Activated CD8-positive, alpha-beta T cell treated with anti-CD3 and anti-CD28 coated beads for 36 hours (primary cell): ENCODE measurements around the gene BCAS4. TPM values are rescaled to one million over a fixed set of nuclear protein-coding genes. Genes with fewer than 3 reads are reported as not detected.
A peak's percentile ranks its signal among the peaks of the same experiment; 100 is the strongest.

ENCODE experiments used
- ATAC-seq: fragments of 200-7000 bp; cut with Tn5 transposase; one replicate; pipeline ENCODE4 v1.10.0; 2021; ENCODE audit warnings: mild to moderate bottlenecking, moderate library complexity
- CTCF ChIA-PET: fragments of 350-600 bp; sonication (Branson Sonifier 250); formaldehyde crosslinking; loops from one replicate; lab custom pipeline; 2021; ENCODE audit warnings: antibody characterized with exemption; lab: Charles Lee
- POLR2A ChIA-PET: fragments of 350-600 bp; sonication (Branson Sonifier 250); formaldehyde crosslinking; loops from one replicate; lab custom pipeline; 2021; ENCODE audit warnings: antibody characterized with exemption; lab: Charles Lee
- DNase-seq: peaks from one replicate; pipeline ENCODE4 v3.0.0-alpha.2; 2020
- H3K27ac Mint-ChIP-seq: one replicate; pipeline ENCODE4 v1.8.0; 2021; ENCODE audit warnings: mild to moderate bottlenecking, mixed read lengths
- H3K27me3 Mint-ChIP-seq: one replicate; pipeline ENCODE4 v1.8.0; 2021; ENCODE audit warnings: mixed read lengths
- H3K36me3 Mint-ChIP-seq: one replicate; pipeline ENCODE4 v1.8.0; 2021; ENCODE audit warnings: low read depth, mixed read lengths
- H3K4me1 Mint-ChIP-seq: one replicate; pipeline ENCODE4 v1.8.0; 2021; ENCODE audit warnings: low read depth, mixed read lengths
- H3K4me3 Mint-ChIP-seq: one replicate; pipeline ENCODE4 v1.8.0; 2021; ENCODE audit warnings: mild to moderate bottlenecking, moderate library complexity, mixed read lengths
- H3K9me3 Mint-ChIP-seq: one replicate; pipeline ENCODE4 v1.8.0; 2021; ENCODE audit warnings: mixed read lengths
- intact Hi-C: fragments of 100-400 bp; cut with micrococcal nuclease; formaldehyde crosslinking; loops from one replicate; pipeline ENCODE4 v1.10.0; 2022
- total RNA-seq, 2 experiments: library from RNA; stranded (reverse); gene quantifications; one replicate each; pipeline ENCODE4 v1.2.3, GENCODE V29; 2021
- TF ChIP-seq, protein P1 (sequence below): fragments of 200-600 bp; IDR thresholded peaks from one replicate; pipeline ENCODE4 v1.8.0; 2022; ENCODE audit warnings: antibody characterized with exemption, mild to moderate bottlenecking

The BCAS4 gene
- total RNA-seq, 2 experiments from 2014 or later = 27.3 to 31.7 TPM

DNA sequence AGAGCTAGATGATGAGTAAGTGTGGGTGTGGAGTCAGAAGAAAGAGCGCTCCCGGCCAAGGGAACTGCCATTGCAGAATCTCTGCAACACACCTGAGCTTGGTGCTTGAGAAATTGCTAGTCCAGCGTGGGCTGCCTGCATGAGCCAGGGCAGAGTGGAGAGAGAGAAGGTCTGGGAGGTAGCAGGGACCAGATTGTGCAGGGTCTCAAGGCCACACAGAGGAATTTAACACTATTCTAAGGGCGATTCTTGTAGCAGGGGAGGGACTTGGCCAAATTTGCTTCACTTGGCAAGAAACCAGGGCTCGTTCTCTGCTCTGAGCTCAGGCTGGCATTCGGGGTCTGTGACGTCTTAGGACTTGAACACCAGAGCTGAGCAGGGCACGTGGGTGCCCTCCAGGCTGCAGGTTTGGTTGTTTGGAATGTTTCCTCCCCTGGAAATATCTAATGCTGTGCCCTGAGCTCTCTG lies 53.5 kb downstream of the BCAS4 start:
- DNase-seq = no peak
- Mint-ChIP-seq H3K4me3 (no peak overlapping the region), H3K27ac (peak overlapping the region; percentile 6), H3K27me3 (no peaks in the 10 kb centered on the region), H3K36me3 (no peaks in the 10 kb centered on the region), H3K9me3 (no peaks in the 10 kb centered on the region), H3K4me1 (peaks cover 29% of the 10 kb centered on the region)
- ChIA-PET POLR2A (interaction anchor here (1.2 to 1.6 kb wide), 2 partner anchors 20 to 109 kb away, joined by 3 read pairs; no protein-coding TSS in a partner anchor), CTCF (interaction anchor here (3.6 to 4.4 kb wide), 2 partner anchors 54 to 82 kb away, joined by 16 to 30 read pairs; partner anchors contain the start of genes ADNP and BCAS4)
- TF ChIP-seq, protein P1, sequence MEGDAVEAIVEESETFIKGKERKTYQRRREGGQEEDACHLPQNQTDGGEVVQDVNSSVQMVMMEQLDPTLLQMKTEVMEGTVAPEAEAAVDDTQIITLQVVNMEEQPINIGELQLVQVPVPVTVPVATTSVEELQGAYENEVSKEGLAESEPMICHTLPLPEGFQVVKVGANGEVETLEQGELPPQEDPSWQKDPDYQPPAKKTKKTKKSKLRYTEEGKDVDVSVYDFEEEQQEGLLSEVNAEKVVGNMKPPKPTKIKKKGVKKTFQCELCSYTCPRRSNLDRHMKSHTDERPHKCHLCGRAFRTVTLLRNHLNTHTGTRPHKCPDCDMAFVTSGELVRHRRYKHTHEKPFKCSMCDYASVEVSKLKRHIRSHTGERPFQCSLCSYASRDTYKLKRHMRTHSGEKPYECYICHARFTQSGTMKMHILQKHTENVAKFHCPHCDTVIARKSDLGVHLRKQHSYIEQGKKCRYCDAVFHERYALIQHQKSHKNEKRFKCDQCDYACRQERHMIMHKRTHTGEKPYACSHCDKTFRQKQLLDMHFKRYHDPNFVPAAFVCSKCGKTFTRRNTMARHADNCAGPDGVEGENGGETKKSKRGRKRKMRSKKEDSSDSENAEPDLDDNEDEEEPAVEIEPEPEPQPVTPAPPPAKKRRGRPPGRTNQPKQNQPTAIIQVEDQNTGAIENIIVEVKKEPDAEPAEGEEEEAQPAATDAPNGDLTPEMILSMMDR = no peak
- intact Hi-C loops = no loop called here
- no peak for ATAC-seq

DNA sequence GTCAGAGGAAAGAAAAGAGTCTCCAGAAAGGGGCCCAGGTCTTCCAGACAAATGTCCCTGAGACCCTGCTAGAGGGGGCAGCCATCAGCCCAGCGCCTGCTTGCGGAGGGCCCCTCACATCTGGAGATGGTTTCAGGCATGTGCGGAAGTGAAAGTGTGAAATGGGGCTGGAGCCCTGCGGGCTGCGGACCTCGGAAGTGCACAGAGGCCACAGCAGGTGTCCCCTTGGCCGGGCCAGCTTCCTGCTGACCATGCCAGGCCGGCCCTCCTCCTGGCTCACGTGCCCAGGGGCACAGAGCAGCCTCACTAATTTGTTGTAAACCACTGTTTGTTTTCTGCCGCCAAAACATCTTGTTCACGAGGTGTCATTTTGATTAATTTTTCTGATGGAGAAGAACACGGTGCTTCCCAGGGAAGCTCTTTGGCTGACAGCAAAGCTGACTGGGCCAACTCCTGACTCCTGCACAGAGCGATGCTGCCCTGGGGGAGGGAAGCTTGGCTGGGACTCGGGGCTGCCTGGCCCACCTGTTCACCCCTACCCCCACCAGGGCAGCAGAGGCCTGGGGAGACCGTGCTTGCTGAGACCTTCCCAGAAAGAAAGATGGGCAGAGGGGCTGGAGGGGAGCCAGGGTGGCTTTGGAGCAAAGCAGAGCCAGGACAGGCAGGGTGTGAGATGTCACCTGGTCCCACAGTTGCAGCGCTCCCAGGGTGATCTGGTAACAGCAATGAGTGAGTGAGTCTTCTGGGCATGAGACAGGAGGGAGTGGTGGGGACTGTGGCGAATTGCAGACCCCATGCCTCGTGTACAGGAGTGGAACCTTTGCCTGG lies 54.2 kb downstream of the BCAS4 start:
- ChIA-PET CTCF (interaction anchor here (1.3 to 4.4 kb wide), 3 partner anchors 55 to 81 kb away, joined by 4 to 30 read pairs (median 16); partner anchors contain the start of genes ADNP and BCAS4), POLR2A (interaction anchor here (0.5 to 1.6 kb wide), 2 partner anchors 78 to 109 kb away, joined by 3 to 6 read pairs; no protein-coding TSS in a partner anchor)
- no peaks in the 10 kb centered on the region for H3K36me3 Mint-ChIP-seq
- intact Hi-C loops = no loop called here
- H3K9me3 Mint-ChIP-seq = no peaks in the 10 kb centered on the region
- DNase-seq (no peak), ATAC-seq (no peak)
- no peak overlapping the region for H3K27ac Mint-ChIP-seq
- TF ChIP-seq, protein P1 = no peak
- H3K4me3 Mint-ChIP-seq = no peak overlapping the region
- no peaks in the 10 kb centered on the region for H3K27me3 Mint-ChIP-seq
- H3K4me1 Mint-ChIP-seq = peaks cover 29% of the 10 kb centered on the region

DNA sequence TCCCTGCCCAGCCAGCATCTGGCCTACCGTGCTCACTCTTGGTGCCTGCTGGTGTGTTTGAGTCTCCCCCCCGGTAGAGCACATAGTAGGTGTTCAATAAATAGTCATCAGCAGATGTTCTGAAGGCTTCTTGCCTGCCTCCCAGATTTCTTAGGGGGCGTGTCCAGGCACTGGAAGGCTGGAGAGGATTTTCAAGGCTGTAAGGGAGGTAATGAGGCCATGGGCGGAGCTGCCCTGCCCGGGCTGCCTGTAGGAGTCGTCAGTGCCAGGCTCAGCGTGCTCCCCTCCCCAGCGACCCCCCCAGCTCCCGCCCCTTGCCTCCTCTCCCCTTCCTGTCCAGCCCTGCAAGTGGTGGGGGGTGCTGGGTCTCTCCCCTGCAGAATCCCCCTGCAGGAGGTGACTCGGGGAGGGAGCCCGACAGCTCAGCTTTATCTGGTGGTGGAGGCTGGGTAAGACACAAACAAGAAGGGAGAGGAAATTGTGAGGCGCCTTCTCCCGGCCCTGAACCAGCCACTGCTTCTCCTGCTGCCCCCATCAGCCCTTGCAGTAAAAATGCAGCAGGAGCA lies 55.9 kb downstream of the BCAS4 start:
- H3K9me3 Mint-ChIP-seq = no peaks in the 10 kb centered on the region
- DNase-seq = peak; percentile 20
- POLR2A ChIA-PET = interaction anchor here (1.1 kb wide), 1 partner anchor 32 kb away, joined by 3 read pairs; no protein-coding TSS in a partner anchor
- TF ChIP-seq, protein P1 = no peak
- CTCF ChIA-PET = interaction anchor here (1.3 kb wide), 1 partner anchor 56 kb away, joined by 4 read pairs; the partner anchor contains the start of gene BCAS4
- peaks cover 14% of the 10 kb centered on the region for H3K4me1 Mint-ChIP-seq
- H3K4me3 Mint-ChIP-seq = no peak overlapping the region
- H3K27me3 Mint-ChIP-seq = no peaks in the 10 kb centered on the region
- intact Hi-C loops = no loop called here
- no peaks in the 10 kb centered on the region for H3K36me3 Mint-ChIP-seq
- H3K27ac Mint-ChIP-seq = peak overlapping the region; percentile 26
- ATAC-seq = peak; percentile 46

DNA sequence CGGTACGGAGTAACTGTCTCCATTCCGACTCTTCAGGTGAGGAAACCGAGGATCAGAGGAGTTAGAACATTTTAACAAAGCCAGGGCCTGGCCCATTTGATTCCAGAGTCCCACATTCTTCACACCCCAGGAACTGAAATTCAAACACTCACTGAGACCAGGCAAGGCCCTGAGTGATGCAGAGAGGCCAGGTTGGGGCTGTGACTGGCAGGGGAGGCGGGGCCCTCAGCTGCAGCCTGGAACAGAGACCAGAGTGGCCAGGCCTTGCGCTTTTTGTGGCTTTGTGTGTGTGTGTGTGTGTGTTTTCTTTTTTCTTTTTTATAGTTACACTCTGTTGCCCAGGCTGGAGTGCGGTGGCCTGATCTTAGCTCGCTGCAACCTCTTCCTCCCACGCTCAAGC lies 57.2 kb downstream of the BCAS4 start:
- intact Hi-C loops = no loop called here
- TF ChIP-seq, protein P1 = no peak
- ATAC-seq = no peak
- Mint-ChIP-seq H3K27me3 (no peaks in the 10 kb centered on the region), H3K4me1 (peaks cover 14% of the 10 kb centered on the region), H3K27ac (no peak overlapping the region), H3K9me3 (no peaks in the 10 kb centered on the region), H3K4me3 (no peak overlapping the region), H3K36me3 (no peaks in the 10 kb centered on the region)
- no peak for DNase-seq
- ChIA-PET CTCF (no interaction called here), POLR2A (no interaction called here)
